ENCODE measurements around the gene PPP3CA.

The PPP3CA gene

DNA sequence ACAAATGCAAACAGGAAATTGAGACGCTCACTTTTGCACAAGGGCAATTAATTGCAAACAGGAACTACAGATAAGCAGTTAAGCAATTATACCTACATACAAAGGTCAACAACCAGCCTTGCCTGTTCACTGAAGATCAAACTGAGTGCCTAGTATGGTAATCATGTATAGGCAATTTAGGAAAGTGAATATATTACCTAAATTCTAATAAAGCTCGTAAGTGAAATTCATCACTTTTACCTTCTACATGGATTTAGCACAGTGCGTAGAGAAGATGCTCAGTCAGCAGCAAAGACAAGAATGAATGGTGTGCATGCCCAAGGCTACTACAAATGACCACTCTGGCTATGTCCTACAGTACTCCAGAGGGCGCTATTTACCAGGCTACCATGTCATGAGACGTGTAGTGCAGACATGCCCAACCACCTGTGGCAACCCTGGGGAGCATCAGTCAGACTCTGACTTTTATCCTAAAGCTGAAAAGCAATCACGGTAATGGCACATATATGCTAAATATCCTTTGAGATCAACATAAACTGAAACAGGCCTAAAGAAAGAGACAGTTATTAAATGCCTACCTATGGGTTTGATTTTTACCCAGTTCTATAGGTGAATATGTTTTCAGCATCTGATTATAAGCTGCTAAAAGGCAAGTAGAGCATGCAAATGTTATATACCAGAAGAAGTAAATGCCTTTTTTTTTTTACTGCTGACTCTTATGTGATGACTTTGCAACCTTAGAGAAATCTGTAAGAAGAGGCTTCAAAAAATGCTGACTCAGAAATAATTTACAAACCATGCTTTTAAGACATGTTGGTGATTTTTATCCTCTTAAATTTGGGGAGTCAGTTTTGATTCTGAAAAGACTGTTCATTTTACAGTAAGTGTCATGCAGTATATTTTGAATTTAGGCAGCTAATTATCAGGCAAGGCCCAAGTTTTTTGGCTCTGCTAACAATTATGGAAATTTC lies 178.0 kb downstream of the PPP3CA start:
- peak; percentile 28 to 34 for DNase-seq

- DNase-seq: no peak
Measured at GRCh38 chr4:101163936-101164335, 183.4 kb downstream of the PPP3CA start.

GRCh38 chr4:101162990-101163380 lies 184.3 kb downstream of the PPP3CA start:
- no peak for DNase-seq

DNA sequence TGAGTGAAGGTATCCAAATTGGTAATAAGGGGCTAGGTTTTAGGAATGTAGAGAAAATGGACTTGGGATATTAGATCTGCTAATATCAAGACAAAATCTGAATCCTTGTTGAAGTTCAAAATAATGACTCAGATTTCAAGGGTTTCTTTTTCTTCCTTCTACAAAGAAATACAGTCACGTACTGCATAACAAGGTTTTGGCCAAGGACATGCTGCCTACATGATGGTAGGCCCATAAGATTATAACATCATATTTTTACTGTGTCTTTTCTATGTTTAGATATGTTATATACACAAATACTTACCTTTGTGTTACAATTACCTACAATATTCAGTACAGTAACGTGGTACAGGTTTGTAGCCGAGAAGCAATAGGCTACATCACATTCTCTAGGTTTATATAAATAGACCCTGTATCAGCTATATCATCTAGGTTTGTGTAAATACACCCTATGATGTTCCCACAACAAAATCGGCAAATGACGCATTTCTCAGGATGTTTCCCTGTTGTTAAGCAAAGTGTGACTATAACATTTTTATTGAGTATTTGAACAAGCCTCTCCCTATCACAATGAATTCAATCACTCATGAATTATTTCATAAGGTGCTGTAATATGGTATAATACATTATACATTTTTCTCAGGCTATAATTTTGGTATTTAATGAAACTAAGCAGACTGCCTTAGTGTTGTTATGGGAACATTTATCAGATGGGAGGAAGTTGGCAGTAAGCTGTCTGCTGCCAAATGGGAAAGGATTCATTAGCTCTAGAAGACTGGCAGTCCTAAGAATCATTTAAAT lies 186.3 kb downstream of the PPP3CA start:
- DNase-seq: no peak

GRCh38 chr4:101158507-101158906 lies 188.8 kb downstream of the PPP3CA start:
- DNase-seq: no peak

DNA sequence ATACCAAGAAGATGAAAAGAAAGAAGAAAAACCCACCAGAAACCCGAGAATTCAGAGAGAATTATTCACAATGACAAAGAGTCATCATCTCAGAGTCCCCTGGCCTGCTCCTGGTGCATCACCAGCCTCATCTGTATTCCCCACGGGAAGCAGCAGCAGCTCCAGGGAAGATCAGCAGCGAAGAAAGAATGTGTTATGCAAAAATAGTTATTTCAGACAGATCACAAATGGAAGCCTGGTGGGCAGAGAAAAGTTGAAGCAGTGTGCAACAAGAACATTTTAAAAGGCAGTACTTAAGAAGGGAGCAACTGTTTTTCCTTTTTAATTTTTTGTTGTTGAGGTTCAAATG lies 189.2 kb downstream of the PPP3CA start:
- DNase-seq: no peak

DNA sequence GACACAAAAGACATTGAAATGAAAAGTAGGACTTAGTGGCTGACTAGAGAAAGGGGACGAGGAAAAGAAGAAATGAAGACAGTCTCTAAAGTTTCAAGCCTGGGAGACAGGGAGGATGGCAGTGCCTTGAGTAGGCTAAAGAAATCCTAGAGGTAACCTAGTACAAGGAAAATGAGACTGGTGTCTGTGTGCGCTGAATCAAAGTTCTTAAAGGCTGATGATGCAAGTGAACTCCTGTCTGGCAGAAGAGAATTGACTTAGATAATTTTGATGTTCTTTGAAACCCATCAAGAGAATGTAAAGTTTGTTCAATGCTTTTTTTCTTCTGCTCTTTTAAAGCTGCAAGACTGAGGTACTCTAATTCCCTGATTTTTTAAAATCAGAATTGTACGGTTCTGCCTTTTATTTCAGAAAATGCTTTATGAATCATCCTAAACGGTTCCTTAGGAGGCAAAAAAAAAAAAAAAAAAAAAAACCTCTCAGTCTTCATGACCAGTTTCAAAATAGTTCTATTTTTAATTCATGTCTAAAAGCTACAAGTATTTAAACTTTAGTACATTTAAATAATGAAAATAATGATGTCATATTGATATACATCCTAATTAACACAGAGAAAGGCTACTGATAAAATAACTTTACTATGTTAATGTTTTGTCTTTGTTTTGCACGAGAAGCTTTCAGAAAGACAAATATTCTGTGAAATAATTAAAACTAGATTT lies 189.8 kb downstream of the PPP3CA start:
- DNase-seq: no peak

- DNase-seq: no peak
Measured at GRCh38 chr4:101156619-101157310, 190.6 kb downstream of the PPP3CA start.

DNA sequence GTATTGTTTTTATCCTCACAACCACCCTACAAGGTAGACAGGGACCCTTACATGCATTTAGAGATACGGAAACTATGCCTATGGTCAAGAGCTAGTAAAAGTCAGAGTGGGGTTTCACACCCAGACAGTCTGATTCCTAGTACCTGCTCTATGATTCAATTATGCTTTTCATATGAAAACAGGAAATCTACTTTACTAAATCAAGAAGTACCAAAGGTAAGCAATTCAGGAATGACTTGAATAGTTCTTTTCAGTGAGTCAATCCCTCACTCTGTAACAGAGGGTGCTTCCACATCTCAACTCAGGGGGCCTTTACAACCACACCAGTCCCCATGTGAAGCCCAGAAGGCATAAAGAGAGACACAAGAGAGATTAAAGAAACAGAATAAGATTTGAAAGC lies 191.4 kb downstream of the PPP3CA start:
- no peak for DNase-seq

DNA sequence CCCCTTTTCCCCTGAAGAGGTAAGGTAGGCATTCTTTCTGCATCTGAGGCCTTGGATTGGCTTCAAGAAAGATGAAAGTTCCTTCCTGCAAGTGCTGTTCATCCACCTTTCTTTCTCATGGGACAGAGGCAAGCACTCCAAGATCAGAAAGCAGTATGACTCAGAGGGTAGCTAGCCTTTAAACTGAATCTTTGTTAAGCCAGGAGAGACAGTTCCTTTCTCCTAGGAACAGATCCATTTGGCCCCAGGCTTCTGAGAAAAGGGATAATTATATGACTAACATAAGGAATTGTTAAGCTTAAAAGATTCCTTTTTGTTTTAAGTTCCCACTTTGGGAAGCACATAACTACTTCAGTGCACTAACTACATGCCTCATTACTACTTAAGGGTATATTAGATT lies 192.0 kb downstream of the PPP3CA start:
- DNase-seq: no peak

DNA sequence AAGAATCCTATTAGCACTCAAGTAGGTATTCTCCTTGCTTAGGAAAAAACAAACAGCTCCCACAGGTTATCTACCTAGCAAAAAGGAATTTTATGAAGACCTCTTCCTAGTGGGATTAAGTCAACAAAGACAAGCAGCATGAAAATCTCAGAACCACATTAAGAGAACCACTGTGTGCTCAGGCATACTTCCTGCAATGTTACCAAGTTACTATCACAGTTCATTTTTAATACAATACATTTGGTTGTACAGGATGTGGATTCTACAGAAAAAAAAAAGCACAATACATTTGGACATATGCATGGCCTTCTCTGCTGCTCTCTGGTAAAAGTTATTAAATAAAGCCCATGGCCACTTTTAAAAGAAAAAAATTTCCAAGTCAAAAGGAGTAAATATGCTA lies 193.7 kb downstream of the PPP3CA start:
- no peak for DNase-seq

- DNase-seq: no peak
Measured at GRCh38 chr4:101152521-101152920, 194.8 kb downstream of the PPP3CA start.

DNA sequence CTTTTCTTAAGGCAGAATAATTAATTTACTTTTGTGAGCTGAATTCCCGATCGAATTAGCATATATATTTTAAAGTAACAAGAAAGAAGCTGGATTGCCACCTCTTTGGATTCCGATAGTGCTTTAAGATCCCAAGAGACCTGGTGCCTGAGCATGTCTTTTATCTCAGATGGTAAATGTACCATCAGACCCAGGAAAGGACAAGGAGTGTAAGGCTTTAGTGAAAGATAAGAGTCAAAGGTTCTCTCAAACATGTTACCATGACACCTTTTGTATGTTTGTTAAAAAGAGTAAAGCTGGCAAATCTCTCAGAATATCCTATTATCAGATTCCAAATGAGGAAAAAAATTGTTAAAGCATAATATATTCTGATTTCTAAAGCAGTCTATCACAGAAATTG lies 198.8 kb downstream of the PPP3CA start:
- no peak for DNase-seq

DNA sequence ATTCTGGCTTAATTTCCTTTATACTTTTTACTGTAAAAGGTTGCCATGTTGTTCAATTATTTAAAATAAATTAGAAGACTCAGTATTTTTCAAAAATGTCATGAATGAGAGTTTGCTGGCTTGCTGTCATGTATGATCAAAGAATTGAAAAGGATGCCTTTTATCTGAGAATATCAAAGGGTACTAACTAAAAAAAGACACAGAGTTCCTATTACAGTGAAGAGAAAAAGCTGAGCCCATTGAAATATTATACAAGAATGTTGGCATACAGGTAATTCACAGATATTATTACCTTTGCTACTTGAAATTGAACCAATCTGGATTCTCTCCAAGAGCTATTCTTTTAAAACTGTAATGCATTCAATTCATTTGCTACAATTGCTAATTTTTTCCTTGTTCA lies 200.0 kb downstream of the PPP3CA start:
- no peak for DNase-seq

DNA sequence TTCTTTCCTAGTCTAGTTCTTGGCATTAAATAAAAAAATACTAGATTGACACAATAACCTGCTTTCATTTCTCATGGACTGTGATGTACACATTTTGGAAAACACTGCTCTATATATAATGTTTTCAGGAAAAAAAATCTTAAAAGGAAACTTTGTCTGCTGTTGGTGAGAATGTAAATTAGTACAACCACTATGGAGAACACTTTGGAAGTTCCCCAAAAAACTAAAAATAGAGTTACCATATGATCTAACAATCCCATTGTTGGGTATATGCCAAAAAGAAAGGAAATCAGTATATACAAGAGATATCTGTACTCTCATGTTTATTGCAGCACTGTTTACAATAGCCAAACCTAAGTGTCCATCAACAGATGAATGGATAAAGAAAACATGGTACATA lies 202.3 kb downstream of the PPP3CA start:
- DNase-seq: no peak

GRCh38 chr4:101142259-101142658 lies 205.1 kb downstream of the PPP3CA start:
- no peak for DNase-seq

- DNase-seq: no peak
Measured at GRCh38 chr4:101141855-101142254, 205.5 kb downstream of the PPP3CA start.

- no peak for DNase-seq
Measured at GRCh38 chr4:101141230-101141629, 206.1 kb downstream of the PPP3CA start.

DNA sequence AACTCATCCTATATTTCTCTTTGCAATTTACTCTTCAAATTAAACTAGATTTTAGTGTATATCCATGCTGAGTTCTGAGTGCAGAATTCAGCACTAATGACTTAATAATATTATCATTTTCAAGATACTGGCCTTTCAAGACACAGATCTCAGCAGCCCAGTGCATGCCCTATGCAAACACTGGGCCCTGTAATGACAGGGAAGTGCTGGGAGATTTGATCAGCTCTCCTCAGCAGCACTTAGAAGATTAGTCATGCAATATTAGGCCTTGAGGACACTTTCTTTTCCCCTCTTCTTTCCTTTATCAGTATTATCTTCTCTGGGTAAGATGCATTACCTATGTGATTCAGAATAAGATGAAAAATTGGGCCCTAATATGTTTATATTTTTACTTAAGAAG lies 207.1 kb downstream of the PPP3CA start:
- DNase-seq: no peak

- DNase-seq: no peak
Measured at GRCh38 chr4:101136373-101137370, 210.7 kb downstream of the PPP3CA start.

- no peak for DNase-seq
Measured at GRCh38 chr4:101135371-101136010, 211.8 kb downstream of the PPP3CA start.
